Measurements from ENCODE around the gene GPX6. TPM values are rescaled to one million over a fixed set of nuclear protein-coding genes. Genes with fewer than 3 reads are reported as not detected.

Gene GPX6, protein sequence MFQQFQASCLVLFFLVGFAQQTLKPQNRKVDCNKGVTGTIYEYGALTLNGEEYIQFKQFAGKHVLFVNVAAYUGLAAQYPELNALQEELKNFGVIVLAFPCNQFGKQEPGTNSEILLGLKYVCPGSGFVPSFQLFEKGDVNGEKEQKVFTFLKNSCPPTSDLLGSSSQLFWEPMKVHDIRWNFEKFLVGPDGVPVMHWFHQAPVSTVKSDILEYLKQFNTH
- not detected in 2 replicates for total RNA-seq
- long read RNA-seq = 0 reads

DNA sequence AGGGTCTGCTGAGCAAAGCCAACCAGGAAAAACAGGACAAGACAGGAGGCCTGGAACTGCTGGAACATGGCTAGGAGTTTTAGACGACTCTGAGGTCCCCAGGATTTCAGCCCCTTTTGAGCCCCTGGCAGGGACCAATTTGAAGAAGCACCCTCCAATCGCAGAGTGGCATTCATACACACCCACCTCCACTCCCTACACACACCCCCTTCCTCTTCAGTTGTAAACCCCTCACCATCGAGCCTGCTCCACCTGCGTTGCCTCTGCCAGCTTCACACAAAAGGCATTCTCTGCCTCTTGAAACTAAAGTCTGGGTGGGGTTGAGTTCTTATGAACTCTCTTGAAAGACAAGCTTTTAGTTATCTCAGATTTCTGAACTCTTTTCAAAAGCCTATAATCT is at the start of gene GPX6:
TSS of gene GPX6 (minus strand) at position 118 of the 400 bp plus-strand sequence. CDS start at position 68, 50 bp downstream.
- Mint-ChIP-seq H3K4me1 (ENCODE audit: unreplicated experiment) (no peaks in the 10 kb centered on the region), H3K4me3 (ENCODE audit: unreplicated experiment) (no peak within 1 kb of the TSS), H3K9me3 (ENCODE audit: unreplicated experiment) (no peaks in the 10 kb centered on the region), H3K36me3 (ENCODE audit: unreplicated experiment) (no peaks in the 10 kb centered on the region), H3K27ac (ENCODE audit: unreplicated experiment) (no peak within 1 kb of the TSS), H3K27me3 (ENCODE audit: unreplicated experiment) (peaks cover 14% of the 10 kb centered on the region)
- TF ChIP-seq, protein P1, sequence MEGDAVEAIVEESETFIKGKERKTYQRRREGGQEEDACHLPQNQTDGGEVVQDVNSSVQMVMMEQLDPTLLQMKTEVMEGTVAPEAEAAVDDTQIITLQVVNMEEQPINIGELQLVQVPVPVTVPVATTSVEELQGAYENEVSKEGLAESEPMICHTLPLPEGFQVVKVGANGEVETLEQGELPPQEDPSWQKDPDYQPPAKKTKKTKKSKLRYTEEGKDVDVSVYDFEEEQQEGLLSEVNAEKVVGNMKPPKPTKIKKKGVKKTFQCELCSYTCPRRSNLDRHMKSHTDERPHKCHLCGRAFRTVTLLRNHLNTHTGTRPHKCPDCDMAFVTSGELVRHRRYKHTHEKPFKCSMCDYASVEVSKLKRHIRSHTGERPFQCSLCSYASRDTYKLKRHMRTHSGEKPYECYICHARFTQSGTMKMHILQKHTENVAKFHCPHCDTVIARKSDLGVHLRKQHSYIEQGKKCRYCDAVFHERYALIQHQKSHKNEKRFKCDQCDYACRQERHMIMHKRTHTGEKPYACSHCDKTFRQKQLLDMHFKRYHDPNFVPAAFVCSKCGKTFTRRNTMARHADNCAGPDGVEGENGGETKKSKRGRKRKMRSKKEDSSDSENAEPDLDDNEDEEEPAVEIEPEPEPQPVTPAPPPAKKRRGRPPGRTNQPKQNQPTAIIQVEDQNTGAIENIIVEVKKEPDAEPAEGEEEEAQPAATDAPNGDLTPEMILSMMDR (IDR thresholded peaks at IDR 0.05) = no peak
- DNase-seq (ENCODE audit: extremely low spot score, unreplicated experiment) = no peak

DNA sequence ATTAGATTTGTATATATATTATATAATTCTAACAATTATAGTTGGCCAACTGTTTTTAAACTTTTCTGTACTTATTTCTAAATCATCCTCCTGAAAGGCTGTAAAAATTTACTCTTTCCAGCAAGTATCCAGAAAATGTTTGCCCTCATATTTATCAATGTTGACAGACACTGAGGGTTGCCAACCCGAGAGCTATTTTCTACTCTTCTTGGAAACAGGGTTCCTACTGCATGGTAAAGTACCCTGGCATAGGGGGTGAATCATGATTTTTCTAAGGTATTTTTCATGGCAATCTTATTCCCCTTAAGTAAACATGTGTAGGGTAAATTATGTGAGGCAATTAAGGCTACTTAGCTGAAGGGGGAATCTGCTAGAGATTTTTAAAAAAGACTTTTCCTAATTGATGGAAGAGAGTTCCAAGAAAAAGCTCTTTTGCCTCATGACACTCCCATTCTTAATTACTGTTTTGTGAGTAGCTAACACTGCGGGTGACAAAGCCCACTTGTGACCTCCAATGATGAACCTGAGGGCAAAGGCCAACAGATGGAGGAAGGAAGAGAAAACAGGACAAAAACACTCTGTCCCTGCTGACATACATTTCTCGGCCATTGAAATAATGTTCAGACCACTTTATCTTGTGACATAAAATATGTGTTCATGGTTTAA is 48.0 kb upstream of the GPX6 start:
- H3K4me1 Mint-ChIP-seq (ENCODE audit: unreplicated experiment) = no peaks in the 10 kb centered on the region
- peaks cover 22% of the 10 kb centered on the region for H3K27me3 Mint-ChIP-seq (ENCODE audit: unreplicated experiment)
- no peaks in the 10 kb centered on the region for H3K36me3 Mint-ChIP-seq (ENCODE audit: unreplicated experiment)
- TF ChIP-seq, protein P1 (IDR thresholded peaks at IDR 0.05) = no peak
- DNase-seq (ENCODE audit: extremely low spot score, unreplicated experiment) = no peak
- no peak overlapping the region for H3K27ac Mint-ChIP-seq (ENCODE audit: unreplicated experiment)
- H3K9me3 Mint-ChIP-seq (ENCODE audit: unreplicated experiment) = no peaks in the 10 kb centered on the region
- no peak overlapping the region for H3K4me3 Mint-ChIP-seq (ENCODE audit: unreplicated experiment)

DNA sequence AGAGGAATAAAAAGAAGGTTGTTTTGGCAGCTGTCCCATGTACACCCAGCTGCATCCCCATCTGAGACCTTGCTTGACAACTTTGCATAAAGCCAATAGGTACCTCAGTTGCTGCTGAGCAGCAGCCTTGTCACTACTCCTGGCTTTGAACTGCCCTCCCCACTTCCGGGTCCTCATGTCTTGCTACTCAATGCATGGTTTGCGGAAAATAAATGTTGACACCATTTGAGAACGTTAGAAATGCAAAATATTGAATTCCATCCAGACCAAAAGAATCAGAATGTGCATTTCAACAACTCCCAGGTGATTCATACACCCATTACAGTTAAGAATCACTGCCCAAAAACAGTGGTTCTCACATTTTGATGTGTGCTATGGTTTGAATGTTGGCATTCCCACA is 43.0 kb upstream of the GPX6 start:
- H3K4me1 Mint-ChIP-seq (ENCODE audit: unreplicated experiment) = no peaks in the 10 kb centered on the region
- no peaks in the 10 kb centered on the region for H3K9me3 Mint-ChIP-seq (ENCODE audit: unreplicated experiment)

DNA sequence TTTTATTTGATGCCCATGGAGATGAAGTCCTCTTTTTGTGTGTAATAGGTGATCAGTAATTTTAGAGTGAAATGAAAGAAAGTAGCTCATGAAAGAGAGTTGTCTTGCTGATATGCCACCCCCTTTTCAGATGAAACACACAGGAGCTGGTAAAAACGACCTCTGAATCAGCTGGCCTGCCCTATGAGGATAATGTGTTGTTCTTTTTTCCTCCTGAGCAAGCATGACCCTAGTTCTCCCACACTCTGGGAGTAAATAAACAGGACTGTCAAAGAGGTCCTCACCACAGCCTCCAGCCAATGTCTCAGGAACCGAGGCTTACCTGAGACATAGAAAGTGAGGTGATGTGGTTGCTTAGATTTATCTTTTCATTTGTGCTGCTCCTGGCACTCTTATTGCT is 39.5 kb upstream of the GPX6 start:
- Mint-ChIP-seq H3K27me3 (ENCODE audit: unreplicated experiment) (peaks cover 32% of the 10 kb centered on the region), H3K27ac (ENCODE audit: unreplicated experiment) (no peak overlapping the region), H3K4me1 (ENCODE audit: unreplicated experiment) (no peaks in the 10 kb centered on the region), H3K36me3 (ENCODE audit: unreplicated experiment) (no peaks in the 10 kb centered on the region), H3K4me3 (ENCODE audit: unreplicated experiment) (no peak overlapping the region), H3K9me3 (ENCODE audit: unreplicated experiment) (no peaks in the 10 kb centered on the region)
- TF ChIP-seq, protein P1 (IDR thresholded peaks at IDR 0.05) = no peak
- DNase-seq (ENCODE audit: extremely low spot score, unreplicated experiment) = no peak

More for the DNA sequence above, 43.0 kb upstream of the GPX6 start:
- TF ChIP-seq, protein P1 (IDR thresholded peaks at IDR 0.05) = no peak
- Mint-ChIP-seq H3K36me3 (ENCODE audit: unreplicated experiment) (no peaks in the 10 kb centered on the region), H3K27me3 (ENCODE audit: unreplicated experiment) (peaks cover 24% of the 10 kb centered on the region), H3K27ac (ENCODE audit: unreplicated experiment) (no peak overlapping the region), H3K4me3 (ENCODE audit: unreplicated experiment) (no peak overlapping the region)
- no peak for DNase-seq (ENCODE audit: extremely low spot score, unreplicated experiment)
